HEK293 (cell line): ENCODE measurements around the gene C10orf67.

Source experiments
- EGR2 ChIP-seq: fragments of 450-650 bp; formaldehyde crosslinking; IDR thresholded peaks from 2 replicates; pipeline ENCODE4 v1.5.1; 2016; ENCODE audit warnings: low read depth, missing biosample characterization, missing genetic modification characterization
- GLIS2 ChIP-seq: fragments of 450-650 bp; formaldehyde crosslinking; IDR thresholded peaks from 2 replicates; pipeline ENCODE4 v1.5.1; 2016; ENCODE audit warnings: missing biosample characterization, missing genetic modification characterization
- HOXD13 ChIP-seq: sonication (generic); formaldehyde crosslinking; IDR thresholded peaks from 2 replicates; pipeline ENCODE4 v1.8.0; 2022; ENCODE audit warnings: missing genetic modification reagents, borderline replicate concordance
- PRDM1 ChIP-seq: fragments of 450-650 bp; formaldehyde crosslinking; IDR thresholded peaks from 2 replicates; pipeline ENCODE4; 2016; ENCODE audit warnings: missing biosample characterization, missing genetic modification characterization
- ZNF114 ChIP-seq: fragments of 450-650 bp; formaldehyde crosslinking; IDR thresholded peaks from 2 replicates; pipeline ENCODE4 v1.5.0; 2017; ENCODE audit warnings: missing biosample characterization, missing genetic modification characterization
- ZNF239 ChIP-seq: fragments of 450-650 bp; formaldehyde crosslinking; IDR thresholded peaks from 2 replicates; pipeline ENCODE4 v1.5.1; 2016; ENCODE audit warnings: missing biosample characterization, missing genetic modification characterization
- ZNF341 ChIP-seq: fragments of 450-650 bp; formaldehyde crosslinking; IDR thresholded peaks from 2 replicates; pipeline ENCODE4; 2016; ENCODE audit warnings: low read depth, missing biosample characterization, missing genetic modification characterization
- ZNF366 ChIP-seq: fragments of 450-650 bp; formaldehyde crosslinking; conservative IDR thresholded peaks from 2 replicates; pipeline ENCODE4 v1.5.1; 2016; ENCODE audit warnings: missing biosample characterization, missing genetic modification characterization
- ZNF76 ChIP-seq: fragments of 450-650 bp; formaldehyde crosslinking; IDR thresholded peaks from 2 replicates; pipeline ENCODE4; 2016; ENCODE audit warnings: low read depth, missing biosample characterization, missing genetic modification characterization, borderline replicate concordance
- ZNF768 ChIP-seq: fragments of 450-650 bp; formaldehyde crosslinking; IDR thresholded peaks from 2 replicates; pipeline ENCODE4 v1.5.1; 2018; ENCODE audit warnings: missing biosample characterization, mild to moderate bottlenecking, missing genetic modification characterization
- ZNF785 ChIP-seq: fragments of 450-650 bp; formaldehyde crosslinking; IDR thresholded peaks from 2 replicates; pipeline ENCODE4 v1.5.1; 2016; ENCODE audit warnings: missing biosample characterization, missing genetic modification characterization
- TF ChIP-seq, protein P1 (sequence below): fragments of 450-650 bp; formaldehyde crosslinking; IDR thresholded peaks from 2 replicates; pipeline ENCODE4 v1.5.1; 2017; ENCODE audit warnings: missing biosample characterization, mild to moderate bottlenecking, missing genetic modification characterization, moderate library complexity
- TF ChIP-seq, protein P2 (sequence below): fragments of 450-650 bp; formaldehyde crosslinking; IDR thresholded peaks from 2 replicates; pipeline ENCODE4 v1.5.1; 2016; ENCODE audit warnings: missing biosample characterization, missing genetic modification characterization
- TF ChIP-seq, protein P3 (sequence below): fragments of 450-650 bp; formaldehyde crosslinking; IDR thresholded peaks from 2 replicates; pipeline ENCODE4 v1.5.1; 2016; ENCODE audit warnings: missing biosample characterization, missing genetic modification characterization
- TF ChIP-seq, protein P4 (sequence below): fragments of 450-650 bp; formaldehyde crosslinking; IDR thresholded peaks from 2 replicates; pipeline ENCODE4 v1.5.1; 2016; ENCODE audit warnings: missing biosample characterization, missing genetic modification characterization
- TF ChIP-seq, protein P5 (sequence below): fragments of 450-650 bp; formaldehyde crosslinking; conservative IDR thresholded peaks from 2 replicates; pipeline ENCODE4 v1.5.1; 2016; ENCODE audit warnings: low read depth, missing biosample characterization, missing genetic modification characterization
- TF ChIP-seq, protein P6 (sequence below): fragments of 450-650 bp; IDR thresholded peaks from 2 replicates; pipeline ENCODE4 v1.5.1; 2018; ENCODE audit warnings: missing biosample characterization, missing genetic modification characterization
- TF ChIP-seq, protein P7 (sequence below): fragments of 450-650 bp; formaldehyde crosslinking; IDR thresholded peaks from 2 replicates; pipeline ENCODE4 v1.5.1; 2016; ENCODE audit warnings: missing biosample characterization, missing genetic modification characterization
- TF ChIP-seq, protein P8 (sequence below): fragments of 450-650 bp; formaldehyde crosslinking; IDR thresholded peaks from 2 replicates; pipeline ENCODE4 v1.5.1; 2016; ENCODE audit warnings: missing biosample characterization, missing genetic modification characterization

Gene C10orf67

DNA sequence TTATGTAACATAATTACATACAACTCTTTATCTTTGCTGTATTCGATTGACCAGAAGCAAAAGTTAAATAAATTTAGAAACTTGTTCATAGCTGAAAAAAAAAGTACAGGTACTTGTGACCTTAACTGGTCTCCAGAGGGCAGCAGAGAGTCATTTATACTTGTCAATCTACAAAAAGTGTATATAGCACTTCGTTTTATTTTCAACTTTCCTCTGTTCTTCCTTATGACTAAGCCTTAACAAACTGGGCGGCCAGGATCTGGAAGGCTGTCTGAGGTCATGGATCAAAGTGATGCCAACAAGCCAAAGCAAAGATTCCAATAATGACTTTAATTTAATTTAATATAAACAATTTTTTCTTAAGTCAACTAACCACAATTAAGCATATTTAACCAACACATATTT is 29.8 kb downstream of the C10orf67 start (continued):
- TF ChIP-seq, protein P1, sequence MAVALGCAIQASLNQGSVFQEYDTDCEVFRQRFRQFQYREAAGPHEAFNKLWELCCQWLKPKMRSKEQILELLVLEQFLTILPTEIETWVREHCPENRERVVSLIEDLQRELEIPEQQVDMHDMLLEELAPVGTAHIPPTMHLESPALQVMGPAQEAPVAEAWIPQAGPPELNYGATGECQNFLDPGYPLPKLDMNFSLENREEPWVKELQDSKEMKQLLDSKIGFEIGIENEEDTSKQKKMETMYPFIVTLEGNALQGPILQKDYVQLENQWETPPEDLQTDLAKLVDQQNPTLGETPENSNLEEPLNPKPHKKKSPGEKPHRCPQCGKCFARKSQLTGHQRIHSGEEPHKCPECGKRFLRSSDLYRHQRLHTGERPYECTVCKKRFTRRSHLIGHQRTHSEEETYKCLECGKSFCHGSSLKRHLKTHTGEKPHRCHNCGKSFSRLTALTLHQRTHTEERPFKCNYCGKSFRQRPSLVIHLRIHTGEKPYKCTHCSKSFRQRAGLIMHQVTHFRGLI (tag by site-specific recombination): no peak
- TF ChIP-seq ZNF341 (tag by site-specific recombination): no peak
- no peak for TF ChIP-seq ZNF114 (tag by site-specific recombination)
- TF ChIP-seq, protein P2, sequence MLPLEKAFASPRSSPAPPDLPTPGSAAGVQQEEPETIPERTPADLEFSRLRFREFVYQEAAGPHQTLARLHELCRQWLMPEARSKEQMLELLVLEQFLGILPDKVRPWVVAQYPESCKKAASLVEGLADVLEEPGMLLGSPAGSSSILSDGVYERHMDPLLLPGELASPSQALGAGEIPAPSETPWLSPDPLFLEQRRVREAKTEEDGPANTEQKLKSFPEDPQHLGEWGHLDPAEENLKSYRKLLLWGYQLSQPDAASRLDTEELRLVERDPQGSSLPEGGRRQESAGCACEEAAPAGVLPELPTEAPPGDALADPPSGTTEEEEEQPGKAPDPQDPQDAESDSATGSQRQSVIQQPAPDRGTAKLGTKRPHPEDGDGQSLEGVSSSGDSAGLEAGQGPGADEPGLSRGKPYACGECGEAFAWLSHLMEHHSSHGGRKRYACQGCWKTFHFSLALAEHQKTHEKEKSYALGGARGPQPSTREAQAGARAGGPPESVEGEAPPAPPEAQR: no peak
- TF ChIP-seq, protein P3, sequence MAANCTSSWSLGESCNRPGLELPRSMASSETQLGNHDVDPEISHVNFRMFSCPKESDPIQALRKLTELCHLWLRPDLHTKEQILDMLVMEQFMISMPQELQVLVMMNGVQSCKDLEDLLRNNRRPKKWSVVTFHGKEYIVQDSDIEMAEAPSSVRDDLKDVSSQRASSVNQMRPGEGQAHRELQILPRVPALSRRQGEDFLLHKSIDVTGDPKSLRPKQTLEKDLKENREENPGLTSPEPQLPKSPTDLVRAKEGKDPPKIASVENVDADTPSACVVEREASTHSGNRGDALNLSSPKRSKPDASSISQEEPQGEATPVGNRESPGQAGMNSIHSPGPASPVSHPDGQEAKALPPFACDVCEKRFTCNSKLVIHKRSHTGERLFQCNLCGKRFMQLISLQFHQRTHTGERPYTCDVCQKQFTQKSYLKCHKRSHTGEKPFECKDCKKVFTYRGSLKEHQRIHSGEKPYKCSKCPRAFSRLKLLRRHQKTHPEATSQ (tag by site-specific recombination): no peak
- TF ChIP-seq PRDM1 (tag by site-specific recombination): peak; percentile 62
- TF ChIP-seq ZNF785 (tag by site-specific recombination): no peak
- TF ChIP-seq, protein P4, sequence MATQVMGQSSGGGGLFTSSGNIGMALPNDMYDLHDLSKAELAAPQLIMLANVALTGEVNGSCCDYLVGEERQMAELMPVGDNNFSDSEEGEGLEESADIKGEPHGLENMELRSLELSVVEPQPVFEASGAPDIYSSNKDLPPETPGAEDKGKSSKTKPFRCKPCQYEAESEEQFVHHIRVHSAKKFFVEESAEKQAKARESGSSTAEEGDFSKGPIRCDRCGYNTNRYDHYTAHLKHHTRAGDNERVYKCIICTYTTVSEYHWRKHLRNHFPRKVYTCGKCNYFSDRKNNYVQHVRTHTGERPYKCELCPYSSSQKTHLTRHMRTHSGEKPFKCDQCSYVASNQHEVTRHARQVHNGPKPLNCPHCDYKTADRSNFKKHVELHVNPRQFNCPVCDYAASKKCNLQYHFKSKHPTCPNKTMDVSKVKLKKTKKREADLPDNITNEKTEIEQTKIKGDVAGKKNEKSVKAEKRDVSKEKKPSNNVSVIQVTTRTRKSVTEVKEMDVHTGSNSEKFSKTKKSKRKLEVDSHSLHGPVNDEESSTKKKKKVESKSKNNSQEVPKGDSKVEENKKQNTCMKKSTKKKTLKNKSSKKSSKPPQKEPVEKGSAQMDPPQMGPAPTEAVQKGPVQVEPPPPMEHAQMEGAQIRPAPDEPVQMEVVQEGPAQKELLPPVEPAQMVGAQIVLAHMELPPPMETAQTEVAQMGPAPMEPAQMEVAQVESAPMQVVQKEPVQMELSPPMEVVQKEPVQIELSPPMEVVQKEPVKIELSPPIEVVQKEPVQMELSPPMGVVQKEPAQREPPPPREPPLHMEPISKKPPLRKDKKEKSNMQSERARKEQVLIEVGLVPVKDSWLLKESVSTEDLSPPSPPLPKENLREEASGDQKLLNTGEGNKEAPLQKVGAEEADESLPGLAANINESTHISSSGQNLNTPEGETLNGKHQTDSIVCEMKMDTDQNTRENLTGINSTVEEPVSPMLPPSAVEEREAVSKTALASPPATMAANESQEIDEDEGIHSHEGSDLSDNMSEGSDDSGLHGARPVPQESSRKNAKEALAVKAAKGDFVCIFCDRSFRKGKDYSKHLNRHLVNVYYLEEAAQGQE (tag by site-specific recombination): no peak
- TF ChIP-seq, protein P5, sequence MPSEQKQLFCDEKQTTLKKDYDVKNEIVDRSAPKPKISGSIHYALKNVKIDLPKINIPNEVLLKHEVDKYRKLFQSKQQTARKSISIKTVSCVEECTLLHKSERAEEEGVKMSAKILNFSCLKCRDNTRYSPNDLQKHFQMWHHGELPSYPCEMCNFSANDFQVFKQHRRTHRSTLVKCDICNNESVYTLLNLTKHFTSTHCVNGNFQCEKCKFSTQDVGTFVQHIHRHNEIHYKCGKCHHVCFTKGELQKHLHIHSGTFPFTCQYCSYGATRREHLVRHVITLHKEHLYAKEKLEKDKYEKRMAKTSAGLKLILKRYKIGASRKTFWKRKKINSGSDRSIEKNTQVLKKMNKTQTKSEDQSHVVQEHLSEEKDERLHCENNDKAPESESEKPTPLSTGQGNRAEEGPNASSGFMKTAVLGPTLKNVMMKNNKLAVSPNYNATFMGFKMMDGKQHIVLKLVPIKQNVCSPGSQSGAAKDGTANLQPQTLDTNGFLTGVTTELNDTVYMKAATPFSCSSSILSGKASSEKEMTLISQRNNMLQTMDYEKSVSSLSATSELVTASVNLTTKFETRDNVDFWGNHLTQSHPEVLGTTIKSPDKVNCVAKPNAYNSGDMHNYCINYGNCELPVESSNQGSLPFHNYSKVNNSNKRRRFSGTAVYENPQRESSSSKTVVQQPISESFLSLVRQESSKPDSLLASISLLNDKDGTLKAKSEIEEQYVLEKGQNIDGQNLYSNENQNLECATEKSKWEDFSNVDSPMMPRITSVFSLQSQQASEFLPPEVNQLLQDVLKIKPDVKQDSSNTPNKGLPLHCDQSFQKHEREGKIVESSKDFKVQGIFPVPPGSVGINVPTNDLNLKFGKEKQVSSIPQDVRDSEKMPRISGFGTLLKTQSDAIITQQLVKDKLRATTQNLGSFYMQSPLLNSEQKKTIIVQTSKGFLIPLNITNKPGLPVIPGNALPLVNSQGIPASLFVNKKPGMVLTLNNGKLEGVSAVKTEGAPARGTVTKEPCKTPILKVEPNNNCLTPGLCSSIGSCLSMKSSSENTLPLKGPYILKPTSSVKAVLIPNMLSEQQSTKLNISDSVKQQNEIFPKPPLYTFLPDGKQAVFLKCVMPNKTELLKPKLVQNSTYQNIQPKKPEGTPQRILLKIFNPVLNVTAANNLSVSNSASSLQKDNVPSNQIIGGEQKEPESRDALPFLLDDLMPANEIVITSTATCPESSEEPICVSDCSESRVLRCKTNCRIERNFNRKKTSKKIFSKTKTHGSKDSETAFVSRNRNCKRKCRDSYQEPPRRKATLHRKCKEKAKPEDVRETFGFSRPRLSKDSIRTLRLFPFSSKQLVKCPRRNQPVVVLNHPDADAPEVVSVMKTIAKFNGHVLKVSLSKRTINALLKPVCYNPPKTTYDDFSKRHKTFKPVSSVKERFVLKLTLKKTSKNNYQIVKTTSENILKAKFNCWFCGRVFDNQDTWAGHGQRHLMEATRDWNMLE (tag by site-specific recombination): 0 out of 2 replicates have a peak, but pooled peaks have one; percentile 24
- no peak for TF ChIP-seq ZNF239
- TF ChIP-seq, protein P6, sequence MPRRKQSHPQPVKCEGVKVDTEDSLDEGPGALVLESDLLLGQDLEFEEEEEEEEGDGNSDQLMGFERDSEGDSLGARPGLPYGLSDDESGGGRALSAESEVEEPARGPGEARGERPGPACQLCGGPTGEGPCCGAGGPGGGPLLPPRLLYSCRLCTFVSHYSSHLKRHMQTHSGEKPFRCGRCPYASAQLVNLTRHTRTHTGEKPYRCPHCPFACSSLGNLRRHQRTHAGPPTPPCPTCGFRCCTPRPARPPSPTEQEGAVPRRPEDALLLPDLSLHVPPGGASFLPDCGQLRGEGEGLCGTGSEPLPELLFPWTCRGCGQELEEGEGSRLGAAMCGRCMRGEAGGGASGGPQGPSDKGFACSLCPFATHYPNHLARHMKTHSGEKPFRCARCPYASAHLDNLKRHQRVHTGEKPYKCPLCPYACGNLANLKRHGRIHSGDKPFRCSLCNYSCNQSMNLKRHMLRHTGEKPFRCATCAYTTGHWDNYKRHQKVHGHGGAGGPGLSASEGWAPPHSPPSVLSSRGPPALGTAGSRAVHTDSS (tag by site-specific recombination): no peak
- TF ChIP-seq, protein P7, sequence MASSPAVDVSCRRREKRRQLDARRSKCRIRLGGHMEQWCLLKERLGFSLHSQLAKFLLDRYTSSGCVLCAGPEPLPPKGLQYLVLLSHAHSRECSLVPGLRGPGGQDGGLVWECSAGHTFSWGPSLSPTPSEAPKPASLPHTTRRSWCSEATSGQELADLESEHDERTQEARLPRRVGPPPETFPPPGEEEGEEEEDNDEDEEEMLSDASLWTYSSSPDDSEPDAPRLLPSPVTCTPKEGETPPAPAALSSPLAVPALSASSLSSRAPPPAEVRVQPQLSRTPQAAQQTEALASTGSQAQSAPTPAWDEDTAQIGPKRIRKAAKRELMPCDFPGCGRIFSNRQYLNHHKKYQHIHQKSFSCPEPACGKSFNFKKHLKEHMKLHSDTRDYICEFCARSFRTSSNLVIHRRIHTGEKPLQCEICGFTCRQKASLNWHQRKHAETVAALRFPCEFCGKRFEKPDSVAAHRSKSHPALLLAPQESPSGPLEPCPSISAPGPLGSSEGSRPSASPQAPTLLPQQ (tag by site-specific recombination): no peak
- TF ChIP-seq ZNF76: no peak
- no peak for TF ChIP-seq ZNF366 (tag by site-specific recombination)
- no peak for TF ChIP-seq GLIS2 (tag by site-specific recombination)
- no peak for TF ChIP-seq ZNF768
- no peak for TF ChIP-seq HOXD13
- TF ChIP-seq EGR2 (tag by site-specific recombination): no peak
- TF ChIP-seq, protein P8, sequence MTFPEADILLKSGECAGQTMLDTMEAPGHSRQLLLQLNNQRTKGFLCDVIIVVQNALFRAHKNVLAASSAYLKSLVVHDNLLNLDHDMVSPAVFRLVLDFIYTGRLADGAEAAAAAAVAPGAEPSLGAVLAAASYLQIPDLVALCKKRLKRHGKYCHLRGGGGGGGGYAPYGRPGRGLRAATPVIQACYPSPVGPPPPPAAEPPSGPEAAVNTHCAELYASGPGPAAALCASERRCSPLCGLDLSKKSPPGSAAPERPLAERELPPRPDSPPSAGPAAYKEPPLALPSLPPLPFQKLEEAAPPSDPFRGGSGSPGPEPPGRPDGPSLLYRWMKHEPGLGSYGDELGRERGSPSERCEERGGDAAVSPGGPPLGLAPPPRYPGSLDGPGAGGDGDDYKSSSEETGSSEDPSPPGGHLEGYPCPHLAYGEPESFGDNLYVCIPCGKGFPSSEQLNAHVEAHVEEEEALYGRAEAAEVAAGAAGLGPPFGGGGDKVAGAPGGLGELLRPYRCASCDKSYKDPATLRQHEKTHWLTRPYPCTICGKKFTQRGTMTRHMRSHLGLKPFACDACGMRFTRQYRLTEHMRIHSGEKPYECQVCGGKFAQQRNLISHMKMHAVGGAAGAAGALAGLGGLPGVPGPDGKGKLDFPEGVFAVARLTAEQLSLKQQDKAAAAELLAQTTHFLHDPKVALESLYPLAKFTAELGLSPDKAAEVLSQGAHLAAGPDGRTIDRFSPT (tag by site-specific recombination): no peak
